SU-DHL-6 (cell line): Measurements from ENCODE around the gene SAMD11.

Experiments used
- H2AFZ ChIP-seq: fragments of 200-600 bp; sonication (generic); 2 replicates; pipeline ENCODE4 v1.6.1; 2014; ENCODE audit warnings: low read depth, mild to moderate bottlenecking, moderate library complexity, mixed read lengths, antibody characterized with exemption, low read length; ENCODE audit not compliant: severe bottlenecking
- H3F3A ChIP-seq: fragments of 200-600 bp; shearing (Covaris generic); 2 replicates; pipeline ENCODE4 v1.6.0; 2016; ENCODE audit warnings: antibody characterized with exemption, mild to moderate bottlenecking; ENCODE audit not compliant: insufficient read depth
- H3K27ac ChIP-seq: fragments of 200-600 bp; sonication (generic); 2 replicates; pipeline ENCODE4 v1.5.1; 2016; ENCODE audit warnings: low read depth, mild to moderate bottlenecking, low read length, moderate library complexity, mixed read lengths
- H3K27me3 ChIP-seq: fragments of 200-600 bp; sonication (generic), shearing (Covaris generic); 2 replicates; pipeline ENCODE4 v1.6.0; 2014; ENCODE audit warnings: mild to moderate bottlenecking, low read length
- H3K36me3 ChIP-seq: fragments of 200-600 bp; sonication (generic); 2 replicates; pipeline ENCODE4 v1.6.1; 2014; ENCODE audit warnings: mild to moderate bottlenecking, low read length, mixed read lengths
- H3K4me2 ChIP-seq: fragments of 300-600, 200-600 bp; shearing (Covaris generic), sonication (generic); 2 replicates; pipeline ENCODE4 v1.6.0; 2014; ENCODE audit warnings: low read length, low read depth, mild to moderate bottlenecking; ENCODE audit not compliant: poor library complexity, severe bottlenecking
- H3K4me3 ChIP-seq: fragments of 200-600 bp; sonication (generic); 2 replicates; pipeline ENCODE4 v1.5.1; 2014; ENCODE audit warnings: antibody characterized with exemption, low read length, mild to moderate bottlenecking, mixed read lengths; ENCODE audit not compliant: insufficient read depth, poor library complexity, severe bottlenecking
- H3K79me2 ChIP-seq: fragments of 200-600 bp; sonication (generic); 2 replicates; pipeline ENCODE4 v1.6.1; 2014; ENCODE audit warnings: mild to moderate bottlenecking, low read length, moderate library complexity; ENCODE audit not compliant: insufficient read depth
- H3K9ac ChIP-seq: fragments of 200-600 bp; sonication (generic); 2 replicates; pipeline ENCODE4 v1.7.0; 2014; ENCODE audit warnings: mild to moderate bottlenecking, low read length
- H3K9me2 ChIP-seq: fragments of 200-600 bp; sonication (generic); replicated peaks from 2 replicates; pipeline ENCODE4 v1.6.1; 2014; ENCODE audit warnings: low read length; ENCODE audit not compliant: insufficient read depth
- H3K9me3 ChIP-seq: fragments of 200-600 bp; sonication (generic); 2 replicates; pipeline ENCODE4 v1.6.1; 2014; ENCODE audit warnings: low read length, mixed read lengths; ENCODE audit not compliant: insufficient read depth
- H4K20me1 ChIP-seq: fragments of 200-600 bp; sonication (generic); 2 replicates; pipeline ENCODE4 v1.6.1; 2014; ENCODE audit warnings: low read depth, mild to moderate bottlenecking, antibody characterized with exemption, low read length, moderate library complexity, mixed read lengths
- CTCF ChIP-seq: fragments of 200-600 bp; sonication (generic); IDR thresholded peaks from one replicate; pipeline ENCODE4 v1.5.1; 2017; ENCODE audit warnings: antibody characterized with exemption, mild to moderate bottlenecking, low read length, moderate library complexity; ENCODE audit not compliant: insufficient read depth, poor library complexity, severe bottlenecking
- EZH2phosphoT487 ChIP-seq: fragments of 200-600 bp; sonication (generic), shearing (Covaris generic); conservative IDR thresholded peaks from 2 replicates; pipeline ENCODE4 v1.6.1; 2018; ENCODE audit warnings: mild to moderate bottlenecking, antibody characterized with exemption, low read length, moderate library complexity, mixed read lengths

Gene SAMD11

DNA sequence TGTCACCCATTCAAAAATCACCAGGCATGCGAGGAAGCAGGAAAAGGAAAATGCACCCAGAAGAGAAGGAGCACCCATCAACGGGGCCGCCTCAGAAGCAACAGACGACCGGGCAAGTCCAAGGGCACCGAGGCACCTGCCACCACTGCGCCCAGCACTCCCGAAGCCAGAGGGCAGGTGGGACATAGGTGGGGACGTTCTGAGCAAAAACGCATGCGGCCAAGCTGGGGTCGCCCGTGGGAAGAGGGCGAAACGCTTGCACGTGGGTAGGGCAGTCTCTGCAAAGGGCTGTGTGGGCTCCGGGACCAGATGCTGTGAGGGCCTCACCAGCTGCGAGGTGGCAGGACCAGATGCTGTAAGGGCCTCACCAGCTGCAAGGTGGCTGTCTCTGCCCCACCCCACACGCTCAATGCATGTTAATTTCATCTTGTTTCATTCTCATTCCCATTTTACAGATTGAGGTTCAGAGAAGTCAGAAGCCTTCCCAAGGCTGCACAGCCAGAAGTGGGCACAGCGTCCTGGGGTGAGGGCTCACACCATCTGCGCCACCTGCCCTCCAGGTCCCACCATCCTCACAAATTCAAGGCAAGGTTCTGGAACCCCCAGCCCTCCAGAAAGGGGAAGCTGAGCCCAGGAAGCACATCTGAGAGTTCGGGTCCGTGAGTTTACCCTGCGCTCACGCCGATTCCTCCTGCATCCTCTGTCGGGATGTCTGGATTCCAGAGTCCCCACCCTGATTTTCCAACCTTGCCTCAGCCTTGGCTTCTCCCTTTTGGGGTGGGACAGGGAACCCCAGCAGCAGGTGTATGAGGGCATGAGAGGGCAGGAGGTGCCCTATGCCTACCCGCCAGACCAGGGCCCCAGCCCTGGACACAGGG lies 8.2 kb upstream of the SAMD11 start:
- H3K27me3 ChIP-seq, result no peaks in the 10 kb centered on the region
- H3K9me2 ChIP-seq, result no peaks in the 10 kb centered on the region
- H3K36me3 ChIP-seq, result no peaks in the 10 kb centered on the region
- no peaks in the 10 kb centered on the region for H3F3A ChIP-seq
- H3K79me2 ChIP-seq, result no peaks in the 10 kb centered on the region
- H4K20me1 ChIP-seq, result no peaks in the 10 kb centered on the region
- TF ChIP-seq EZH2phosphoT487 (no peak), CTCF (no peak)
- no peak overlapping the region for H2AFZ ChIP-seq
- no peak overlapping the region for H3K27ac ChIP-seq
- H3K4me3 ChIP-seq, result no peak overlapping the region
- no peak overlapping the region for H3K4me2 ChIP-seq
- H3K9ac ChIP-seq, result no peak overlapping the region
- H3K9me3 ChIP-seq, result no peaks in the 10 kb centered on the region

DNA sequence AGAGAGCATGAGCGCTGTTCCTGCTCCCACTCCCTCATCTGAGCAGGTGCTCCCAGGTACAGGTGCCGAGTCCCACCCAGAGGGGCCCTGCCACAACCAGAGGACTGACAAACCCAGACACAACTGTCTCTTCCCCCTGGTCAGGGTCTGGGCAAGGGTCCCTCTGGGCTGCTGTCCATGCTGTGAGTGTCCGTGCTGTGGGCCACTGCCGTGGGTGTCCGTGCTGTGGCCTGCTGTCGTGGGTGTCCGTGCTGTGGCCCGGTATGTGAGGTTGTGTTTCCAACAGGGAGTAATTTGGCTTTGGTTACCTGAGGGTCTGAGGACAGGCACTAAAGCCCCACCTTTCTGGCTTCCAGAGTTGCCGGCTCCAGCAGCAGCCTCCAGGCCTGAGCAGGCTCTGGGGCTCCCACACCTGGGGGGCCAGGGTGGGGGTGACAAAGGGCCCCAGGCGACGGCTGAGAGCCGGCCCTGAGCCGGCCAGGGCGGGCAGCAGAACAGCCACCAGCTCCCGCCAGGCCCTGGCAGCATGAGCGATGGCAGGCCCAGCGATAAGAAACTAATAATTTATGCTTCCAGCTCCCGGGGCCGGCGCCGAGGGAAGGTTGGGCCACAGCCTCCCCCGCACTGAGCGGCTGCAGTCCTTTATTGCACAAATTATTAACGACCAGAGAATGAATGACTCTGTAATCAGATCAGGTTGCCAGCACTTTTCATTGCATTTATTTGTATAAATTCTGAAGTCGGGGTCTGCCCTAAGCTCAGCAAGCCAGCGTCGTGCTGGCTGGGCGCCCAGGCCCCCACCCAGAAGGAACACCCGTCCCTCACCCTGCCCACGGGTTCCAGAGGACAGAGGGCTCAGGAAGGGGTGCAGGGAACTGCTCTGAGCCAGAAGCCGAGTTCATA lies 7.3 kb upstream of the SAMD11 start:
- H4K20me1 ChIP-seq, result no peaks in the 10 kb centered on the region
- H3K4me3 ChIP-seq, result no peak overlapping the region
- H3F3A ChIP-seq, result no peaks in the 10 kb centered on the region
- H2AFZ ChIP-seq, result no peak overlapping the region
- no peaks in the 10 kb centered on the region for H3K27me3 ChIP-seq
- H3K36me3 ChIP-seq, result no peaks in the 10 kb centered on the region
- H3K27ac ChIP-seq, result no peak overlapping the region
- TF ChIP-seq EZH2phosphoT487, result no peak
- no peak for TF ChIP-seq CTCF
- H3K4me2 ChIP-seq, result no peak overlapping the region
- no peak overlapping the region for H3K9ac ChIP-seq
- H3K79me2 ChIP-seq, result no peaks in the 10 kb centered on the region
- no peaks in the 10 kb centered on the region for H3K9me2 ChIP-seq
- H3K9me3 ChIP-seq, result no peaks in the 10 kb centered on the region

DNA sequence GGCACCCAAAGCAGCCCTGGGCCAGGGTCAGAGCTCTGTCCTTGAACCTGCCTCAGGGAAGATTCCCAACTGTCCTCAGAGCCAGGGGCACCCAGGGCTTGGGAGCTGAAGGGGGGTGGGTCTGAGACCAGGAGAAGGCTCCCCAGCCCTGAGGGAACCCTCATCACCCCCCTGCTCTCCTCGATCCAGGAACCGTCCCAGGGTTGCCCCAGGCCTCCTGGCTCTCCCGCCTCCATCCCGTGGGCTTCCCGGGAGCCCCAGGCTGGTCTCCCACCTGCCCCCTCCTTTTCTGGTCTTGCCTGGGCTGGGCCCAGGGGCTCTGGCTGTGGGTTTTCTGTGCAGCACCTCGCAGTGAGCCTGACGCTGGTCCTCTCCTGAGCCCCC lies 6.7 kb upstream of the SAMD11 start:
- no peaks in the 10 kb centered on the region for H4K20me1 ChIP-seq
- H3K4me2 ChIP-seq, result no peak overlapping the region
- H3K27ac ChIP-seq, result no peak overlapping the region
- no peaks in the 10 kb centered on the region for H3K27me3 ChIP-seq
- no peak overlapping the region for H3K4me3 ChIP-seq
- no peak overlapping the region for H3K9ac ChIP-seq
- TF ChIP-seq CTCF (no peak), EZH2phosphoT487 (no peak)
- no peak overlapping the region for H2AFZ ChIP-seq
- H3K36me3 ChIP-seq, result no peaks in the 10 kb centered on the region
- H3F3A ChIP-seq, result no peaks in the 10 kb centered on the region
- H3K9me3 ChIP-seq, result no peaks in the 10 kb centered on the region
- H3K79me2 ChIP-seq, result no peaks in the 10 kb centered on the region
- H3K9me2 ChIP-seq, result no peaks in the 10 kb centered on the region
